Measurements from ENCODE around the gene BPNT1. TPM values are rescaled to one million over a fixed set of nuclear protein-coding genes. Genes with fewer than 3 reads are reported as not detected.

BPNT1 gene
- total and polyA plus RNA-seq, 2 of the 13 experiments (the other 11 are each of a cell fraction or from before 2014, with no cell fraction given), result 35.2 to 43.9 TPM

DNA sequence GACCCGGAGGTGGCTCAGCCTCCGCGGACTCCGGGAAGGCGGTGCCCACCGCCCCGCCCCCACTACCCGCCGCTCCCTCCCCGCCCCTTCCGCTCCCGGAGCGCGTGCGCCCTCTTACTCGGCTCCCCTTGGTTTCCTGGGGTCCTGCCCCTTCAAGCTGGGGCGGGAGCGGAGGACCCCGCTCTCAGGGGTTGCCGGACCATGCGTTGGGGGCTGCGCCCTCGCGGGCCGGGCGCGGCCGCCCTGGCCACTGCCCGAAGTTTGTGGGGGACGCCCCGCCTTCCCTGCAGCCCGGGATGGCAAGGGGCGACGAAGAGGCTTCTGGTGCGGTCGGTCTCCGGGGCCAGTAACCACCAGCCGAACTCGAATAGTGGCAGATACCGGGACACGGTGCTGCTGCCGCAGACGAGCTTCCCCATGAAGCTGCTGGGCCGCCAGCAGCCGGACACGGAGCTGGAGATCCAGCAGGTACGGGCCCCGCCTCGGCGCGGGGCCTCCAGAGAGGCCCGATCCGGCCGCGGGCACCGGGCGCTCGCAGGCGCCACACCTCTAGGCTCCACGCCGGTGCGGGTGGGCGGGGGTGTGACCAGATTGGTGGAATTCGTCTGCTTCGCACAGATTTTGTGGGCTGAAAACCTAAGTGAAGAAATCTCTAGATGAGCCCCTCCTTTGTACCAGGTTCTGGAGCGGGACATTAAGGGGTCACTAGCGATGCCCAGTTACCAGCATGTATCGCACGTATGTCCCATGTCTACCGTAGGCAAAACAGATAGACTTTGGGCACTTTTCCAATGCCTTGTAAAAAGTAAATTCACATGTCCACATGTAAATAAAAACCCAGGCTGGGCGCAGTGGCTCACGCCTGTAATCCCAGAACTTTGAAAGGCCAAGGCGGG is 4.7 kb upstream of the BPNT1 start, which contains the start of gene IARS2 (continued):
- TF ChIP-seq PRDM10 (CRISPR knock-in tag; IDR thresholded peaks at IDR 0.05; ENCODE audit: low read depth), result peak; percentile 46; the same call in 1 of the 2 replicates
- TF ChIP-seq ZNF382 (CRISPR knock-in tag; IDR thresholded peaks at IDR 0.05; ENCODE audit: borderline replicate concordance), result no peak
- no peak for TF ChIP-seq JUND (CRISPR knock-in tag; IDR thresholded peaks at IDR 0.05)
- no peak for TF ChIP-seq ZNF619 (CRISPR knock-in tag; IDR thresholded peaks at IDR 0.05)
- TF ChIP-seq NRL (CRISPR knock-in tag; IDR thresholded peaks at IDR 0.05; ENCODE audit: borderline replicate concordance), result peak; percentile 85
- TF ChIP-seq ZNF770 (CRISPR knock-in tag; IDR thresholded peaks at IDR 0.05), result peak; percentile 90
- no peak for TF ChIP-seq KLF13 (CRISPR knock-in tag; IDR thresholded peaks at IDR 0.05)
- TF ChIP-seq GABPA (IDR thresholded peaks at IDR 0.05; ENCODE audit: low read depth, low read length), result peak; percentile 63
- peak; percentile 77 for TF ChIP-seq GABPA (CRISPR knock-in tag; IDR thresholded peaks at IDR 0.05; ENCODE audit: low read depth)
- TF ChIP-seq HMG20A (CRISPR knock-in tag; IDR thresholded peaks at IDR 0.05; ENCODE audit: borderline replicate concordance), result no peak
- no peak for TF ChIP-seq RFX5 (IDR thresholded peaks at IDR 0.05; ENCODE audit: low read depth, low read length)
- TF ChIP-seq, protein P1, sequence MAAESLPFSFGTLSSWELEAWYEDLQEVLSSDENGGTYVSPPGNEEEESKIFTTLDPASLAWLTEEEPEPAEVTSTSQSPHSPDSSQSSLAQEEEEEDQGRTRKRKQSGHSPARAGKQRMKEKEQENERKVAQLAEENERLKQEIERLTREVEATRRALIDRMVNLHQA (CRISPR knock-in tag; IDR thresholded peaks at IDR 0.05), result no peak
- TF ChIP-seq HCFC1 (IDR thresholded peaks at IDR 0.05; ENCODE audit: low read depth, low read length), result no peak
- TF ChIP-seq, protein P2, sequence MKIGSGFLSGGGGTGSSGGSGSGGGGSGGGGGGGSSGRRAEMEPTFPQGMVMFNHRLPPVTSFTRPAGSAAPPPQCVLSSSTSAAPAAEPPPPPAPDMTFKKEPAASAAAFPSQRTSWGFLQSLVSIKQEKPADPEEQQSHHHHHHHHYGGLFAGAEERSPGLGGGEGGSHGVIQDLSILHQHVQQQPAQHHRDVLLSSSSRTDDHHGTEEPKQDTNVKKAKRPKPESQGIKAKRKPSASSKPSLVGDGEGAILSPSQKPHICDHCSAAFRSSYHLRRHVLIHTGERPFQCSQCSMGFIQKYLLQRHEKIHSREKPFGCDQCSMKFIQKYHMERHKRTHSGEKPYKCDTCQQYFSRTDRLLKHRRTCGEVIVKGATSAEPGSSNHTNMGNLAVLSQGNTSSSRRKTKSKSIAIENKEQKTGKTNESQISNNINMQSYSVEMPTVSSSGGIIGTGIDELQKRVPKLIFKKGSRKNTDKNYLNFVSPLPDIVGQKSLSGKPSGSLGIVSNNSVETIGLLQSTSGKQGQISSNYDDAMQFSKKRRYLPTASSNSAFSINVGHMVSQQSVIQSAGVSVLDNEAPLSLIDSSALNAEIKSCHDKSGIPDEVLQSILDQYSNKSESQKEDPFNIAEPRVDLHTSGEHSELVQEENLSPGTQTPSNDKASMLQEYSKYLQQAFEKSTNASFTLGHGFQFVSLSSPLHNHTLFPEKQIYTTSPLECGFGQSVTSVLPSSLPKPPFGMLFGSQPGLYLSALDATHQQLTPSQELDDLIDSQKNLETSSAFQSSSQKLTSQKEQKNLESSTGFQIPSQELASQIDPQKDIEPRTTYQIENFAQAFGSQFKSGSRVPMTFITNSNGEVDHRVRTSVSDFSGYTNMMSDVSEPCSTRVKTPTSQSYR (CRISPR knock-in tag; IDR thresholded peaks at IDR 0.05; ENCODE audit: borderline replicate concordance), result peak; percentile 76
- no peak for TF ChIP-seq FOXP1 (IDR thresholded peaks at IDR 0.05)
- 0 out of 2 replicates have a peak, but pooled peaks have one; percentile 3 for TF ChIP-seq FOXP1 (CRISPR knock-in tag; IDR thresholded peaks at IDR 0.05)
- TF ChIP-seq KAT7 (CRISPR knock-in tag; IDR thresholded peaks at IDR 0.05; ENCODE audit: borderline replicate concordance), result 0 out of 2 replicates have a peak, but pooled peaks have one; percentile 45
- TF ChIP-seq KMT2B (CRISPR knock-in tag; IDR thresholded peaks at IDR 0.05), result peak; percentile 71
- no peak for TF ChIP-seq SRSF9 (IDR thresholded peaks at IDR 0.05; ENCODE audit: borderline replicate concordance, insufficient read depth, low read depth, low read length, poor library complexity, severe bottlenecking)
- TF ChIP-seq IKZF4 (CRISPR knock-in tag; IDR thresholded peaks at IDR 0.05; ENCODE audit: borderline replicate concordance, low read depth, not compliant biosample characterization), result no peak
- TF ChIP-seq HNRNPK (IDR thresholded peaks at IDR 0.05; ENCODE audit: low read depth, low read length, poor library complexity, severe bottlenecking), result peak; percentile 42

Measured in HepG2 (cell line).